Endodermal cell (in vitro differentiated cells): ENCODE measurements around the gene MFSD6L. TPM values are rescaled to one million over a fixed set of nuclear protein-coding genes. Genes with fewer than 3 reads are reported as not detected.

ENCODE experiments used
- DNase-seq: peaks from one replicate; pipeline ENCODE4 v3.0.0-alpha.2; 2017
- H3K27ac ChIP-seq: 2 replicates; pipeline ENCODE4 v1.5.1; 2013; ENCODE audit warnings: mild to moderate bottlenecking, low read depth, low read length, moderate library complexity
- H3K27me3 ChIP-seq: 2 replicates; pipeline ENCODE4 v1.6.1; 2013; ENCODE audit warnings: mild to moderate bottlenecking, low read length, moderate library complexity; ENCODE audit not compliant: insufficient read depth, control insufficient read depth, poor library complexity, severe bottlenecking
- H3K36me3 ChIP-seq: 2 replicates; pipeline ENCODE4 v1.7.0; 2013; ENCODE audit warnings: mild to moderate bottlenecking, low read length, moderate library complexity; ENCODE audit not compliant: control insufficient read depth, insufficient read depth
- H3K4me1 ChIP-seq: one replicate; pipeline ENCODE4 v1.7.0; 2013; ENCODE audit warnings: low read length; ENCODE audit not compliant: control insufficient read depth, insufficient read depth
- H3K4me3 ChIP-seq: 2 replicates; pipeline ENCODE4 v1.5.1; 2013; ENCODE audit warnings: mild to moderate bottlenecking, low read length, moderate library complexity
- H3K9ac ChIP-seq: 2 replicates; pipeline ENCODE4 v1.6.1; 2013; ENCODE audit warnings: mild to moderate bottlenecking, low read length, moderate library complexity; ENCODE audit not compliant: poor library complexity, severe bottlenecking; ENCODE audit errors: extremely low read depth
- H3K9me3 ChIP-seq: 2 replicates; pipeline ENCODE4 v1.6.1; 2013; ENCODE audit warnings: mild to moderate bottlenecking, low read length, moderate library complexity; ENCODE audit not compliant: control insufficient read depth
- H3K27ac Mint-ChIP-seq: 2 replicates; pipeline ENCODE4 v1.8.0; 2020; ENCODE audit warnings: mixed read lengths
- H3K27me3 Mint-ChIP-seq: 2 replicates; pipeline ENCODE4 v1.8.0; 2021; ENCODE audit warnings: mild to moderate bottlenecking, mixed read lengths; ENCODE audit not compliant: insufficient read depth
- H3K36me3 Mint-ChIP-seq: 2 replicates; pipeline ENCODE4 v1.8.0; 2020; ENCODE audit warnings: low read depth, mixed read lengths
- H3K4me1 Mint-ChIP-seq: 2 replicates; pipeline ENCODE4 v1.8.0; 2020; ENCODE audit warnings: mixed read lengths
- H3K4me3 Mint-ChIP-seq: 2 replicates; pipeline ENCODE4 v1.8.0; 2020; ENCODE audit warnings: mild to moderate bottlenecking, moderate library complexity, mixed read lengths
- H3K9me3 Mint-ChIP-seq: 2 replicates; pipeline ENCODE4 v1.8.0; 2020; ENCODE audit warnings: mild to moderate bottlenecking, mixed read lengths
- WGBS, 2 experiments: methylation state at CpG; one replicate each; pipeline versions ENCODE4 v1.1.5 to v1.1.7; 2013; ENCODE audit warnings: missing lambda C conversion rate in 2 of 2, mixed read lengths in 1 of 2; ENCODE audit not compliant: insufficient coverage in 1 of 2, insufficient read length in 1 of 2; 5-methylcytosine and 5-hydroxymethylcytosine counted together
- total RNA-seq, 2 donors: library from RNA; stranded (reverse); fragmentation: NEBNext Ultra II Directional in 1 of 2; extraction: Animal tissue kit (Norgen Biotek cat#: 25700) in 1 of 2; gene quantifications; 2 replicates in 1 of 2; 3 replicates in 1 of 2; pipeline ENCODE4 v1.2.1, GENCODE V29; 2021
- TF ChIP-seq, protein P1 (sequence below): fragments of 200-600 bp; sonication (generic); conservative IDR thresholded peaks from 2 replicates; pipeline ENCODE4 v1.5.0; 2021; ENCODE audit warnings: antibody characterized with exemption, mild to moderate bottlenecking

MFSD6L gene
- total RNA-seq, 2 donors from 2014 or later: 3.3 to 5.1 TPM

GRCh38 chr17:8757189-8757588 is 42.0 kb downstream of the MFSD6L start:
- no peak for DNase-seq
- no peak overlapping the region for H3K4me3 Mint-ChIP-seq
- Histone ChIP-seq H3K9me3 (peaks cover 10% of the 10 kb centered on the region), H3K27ac (no peak overlapping the region), H3K9ac (no peak overlapping the region), H3K4me1 (no peaks in the 10 kb centered on the region), H3K27me3 (no peaks in the 10 kb centered on the region), H3K4me3 (no peak overlapping the region), H3K36me3 (no peaks in the 10 kb centered on the region)
- no peaks in the 10 kb centered on the region for H3K4me1 Mint-ChIP-seq
- H3K36me3 Mint-ChIP-seq: no peaks in the 10 kb centered on the region
- WGBS, 2 experiments: 89 to 91% methylated on average over 10 to 13 of the region's 13 CpGs
- H3K9me3 Mint-ChIP-seq: peaks cover 4% of the 10 kb centered on the region
- H3K27ac Mint-ChIP-seq: no peak overlapping the region
- TF ChIP-seq, protein P1, sequence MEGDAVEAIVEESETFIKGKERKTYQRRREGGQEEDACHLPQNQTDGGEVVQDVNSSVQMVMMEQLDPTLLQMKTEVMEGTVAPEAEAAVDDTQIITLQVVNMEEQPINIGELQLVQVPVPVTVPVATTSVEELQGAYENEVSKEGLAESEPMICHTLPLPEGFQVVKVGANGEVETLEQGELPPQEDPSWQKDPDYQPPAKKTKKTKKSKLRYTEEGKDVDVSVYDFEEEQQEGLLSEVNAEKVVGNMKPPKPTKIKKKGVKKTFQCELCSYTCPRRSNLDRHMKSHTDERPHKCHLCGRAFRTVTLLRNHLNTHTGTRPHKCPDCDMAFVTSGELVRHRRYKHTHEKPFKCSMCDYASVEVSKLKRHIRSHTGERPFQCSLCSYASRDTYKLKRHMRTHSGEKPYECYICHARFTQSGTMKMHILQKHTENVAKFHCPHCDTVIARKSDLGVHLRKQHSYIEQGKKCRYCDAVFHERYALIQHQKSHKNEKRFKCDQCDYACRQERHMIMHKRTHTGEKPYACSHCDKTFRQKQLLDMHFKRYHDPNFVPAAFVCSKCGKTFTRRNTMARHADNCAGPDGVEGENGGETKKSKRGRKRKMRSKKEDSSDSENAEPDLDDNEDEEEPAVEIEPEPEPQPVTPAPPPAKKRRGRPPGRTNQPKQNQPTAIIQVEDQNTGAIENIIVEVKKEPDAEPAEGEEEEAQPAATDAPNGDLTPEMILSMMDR: no peak
- peaks cover 33% of the 10 kb centered on the region for H3K27me3 Mint-ChIP-seq

DNA sequence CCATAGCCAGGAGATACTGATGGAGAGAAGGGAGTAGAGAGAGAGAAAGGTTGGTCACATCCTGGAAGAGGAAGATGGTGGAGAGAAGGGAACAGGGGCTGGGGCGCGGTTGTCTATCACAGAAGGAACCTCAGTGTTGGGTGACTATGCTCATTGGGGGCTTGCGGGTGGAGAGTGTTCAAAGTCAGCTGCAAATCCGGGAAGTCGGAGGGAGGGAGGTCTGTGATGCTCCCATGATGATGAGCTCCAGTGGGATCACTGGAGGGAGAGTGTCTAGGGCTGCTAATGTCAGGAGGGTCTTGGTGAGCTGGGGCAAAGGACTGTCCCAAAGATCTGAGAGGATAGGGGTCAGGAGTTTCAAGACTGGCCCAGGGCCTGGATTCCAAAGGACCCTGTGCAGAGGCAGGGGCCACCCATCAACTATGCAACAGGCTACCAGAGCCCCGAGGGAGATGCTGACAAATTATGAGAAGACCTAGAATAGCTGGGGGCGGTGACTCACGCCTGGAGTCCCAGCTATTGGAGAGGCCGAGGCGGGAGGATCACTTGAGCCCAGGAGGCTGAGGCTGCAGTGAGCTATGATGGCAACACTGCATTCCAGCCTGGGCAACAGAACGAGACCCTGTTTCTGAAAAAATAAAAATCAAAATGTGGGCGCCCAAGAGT is 43.4 kb downstream of the MFSD6L start:
- 95 to 96% methylated on average over 11 to 12 of the region's 12 CpGs for WGBS, 2 experiments
- no peaks in the 10 kb centered on the region for H3K9me3 ChIP-seq
- Mint-ChIP-seq H3K4me1 (no peaks in the 10 kb centered on the region), H3K27me3 (peaks cover 33% of the 10 kb centered on the region), H3K27ac (no peak overlapping the region), H3K4me3 (no peak overlapping the region), H3K36me3 (no peaks in the 10 kb centered on the region), H3K9me3 (no peaks in the 10 kb centered on the region)
- no peak for DNase-seq
- no peaks in the 10 kb centered on the region for H3K27me3 ChIP-seq
- no peak overlapping the region for H3K9ac ChIP-seq
- TF ChIP-seq, protein P1: no peak
- no peaks in the 10 kb centered on the region for H3K4me1 ChIP-seq
- H3K27ac ChIP-seq: no peak overlapping the region
- H3K4me3 ChIP-seq: no peak overlapping the region
- H3K36me3 ChIP-seq: no peaks in the 10 kb centered on the region

GRCh38 chr17:8754890-8755289 is 44.3 kb downstream of the MFSD6L start:
- H3K36me3 ChIP-seq: no peaks in the 10 kb centered on the region
- H3K9ac ChIP-seq: no peak overlapping the region
- no peak for DNase-seq
- no peaks in the 10 kb centered on the region for H3K27me3 ChIP-seq
- TF ChIP-seq, protein P1: no peak
- Mint-ChIP-seq H3K4me3 (no peak overlapping the region), H3K36me3 (no peaks in the 10 kb centered on the region), H3K27ac (no peak overlapping the region), H3K9me3 (no peaks in the 10 kb centered on the region), H3K4me1 (no peaks in the 10 kb centered on the region), H3K27me3 (peaks cover 29% of the 10 kb centered on the region)
- no peak overlapping the region for H3K4me3 ChIP-seq
- no peaks in the 10 kb centered on the region for H3K9me3 ChIP-seq
- no peak overlapping the region for H3K27ac ChIP-seq
- 72 to 100% methylated on average over 1 to 8 of the region's 8 CpGs for WGBS, 2 experiments
- H3K4me1 ChIP-seq: no peaks in the 10 kb centered on the region
